Mononuclear cell (primary cell): Measurements from ENCODE around the gene SLC25A42. TPM values are rescaled to one million over a fixed set of nuclear protein-coding genes. Genes with fewer than 3 reads are reported as not detected.

Source experiments
- H3K27me3 ChIP-seq: 2 replicates; pipeline ENCODE4 v1.6.0; 2011; ENCODE audit warnings: low read length, control low read depth; ENCODE audit not compliant: insufficient read depth
- H3K4me1 ChIP-seq: 2 replicates; pipeline ENCODE4 v1.5.1; 2011; ENCODE audit warnings: mild to moderate bottlenecking, low read length, control low read depth; ENCODE audit not compliant: insufficient read depth
- H3K4me3 ChIP-seq: 2 replicates; pipeline ENCODE4 v1.5.1; 2011; ENCODE audit warnings: mild to moderate bottlenecking, low read length, moderate library complexity
- H3K9me3 ChIP-seq: 2 replicates; pipeline ENCODE4 v1.5.1; 2011; ENCODE audit warnings: low read depth, mild to moderate bottlenecking, control low read depth, low read length
- total RNA-seq: library from RNA; depleted of rRNA; stranded (reverse); fragments of >200 nt; gene quantifications from one replicate; pipeline ENCODE4 v1.2.3, GENCODE V29; 2012

Gene SLC25A42
- total RNA-seq, 1 donor: 6.4 TPM

- no peak overlapping the region for H3K4me3 ChIP-seq
- peaks cover 17% of the 10 kb centered on the region for H3K4me1 ChIP-seq
- no peaks in the 10 kb centered on the region for H3K27me3 ChIP-seq
- no peaks in the 10 kb centered on the region for H3K9me3 ChIP-seq
These were observed 11.3 kb downstream of the SLC25A42 start for GRCh38 chr19:19075126-19075525.

GRCh38 chr19:19076476-19076875 lies 12.7 kb downstream of the SLC25A42 start:
- Histone ChIP-seq H3K27me3 (no peaks in the 10 kb centered on the region), H3K9me3 (no peaks in the 10 kb centered on the region), H3K4me3 (no peak overlapping the region), H3K4me1 (peaks cover 17% of the 10 kb centered on the region)

- no peak overlapping the region for H3K4me3 ChIP-seq
- no peaks in the 10 kb centered on the region for H3K9me3 ChIP-seq
- H3K4me1 ChIP-seq: peaks cover 17% of the 10 kb centered on the region
- H3K27me3 ChIP-seq: no peaks in the 10 kb centered on the region
These were observed 13.3 kb downstream of the SLC25A42 start for GRCh38 chr19:19077103-19077502.

GRCh38 chr19:19078801-19079200 lies 15.0 kb downstream of the SLC25A42 start:
- H3K27me3 ChIP-seq: no peaks in the 10 kb centered on the region
- H3K4me3 ChIP-seq: no peak overlapping the region
- peaks cover 17% of the 10 kb centered on the region for H3K4me1 ChIP-seq
- no peaks in the 10 kb centered on the region for H3K9me3 ChIP-seq

- Histone ChIP-seq H3K4me3 (no peak overlapping the region), H3K9me3 (no peaks in the 10 kb centered on the region), H3K27me3 (no peaks in the 10 kb centered on the region), H3K4me1 (peaks cover 17% of the 10 kb centered on the region)
These were observed 15.8 kb downstream of the SLC25A42 start for GRCh38 chr19:19079571-19079970.

- H3K4me1 ChIP-seq: peaks cover 14% of the 10 kb centered on the region
- H3K9me3 ChIP-seq: no peaks in the 10 kb centered on the region
- H3K27me3 ChIP-seq: no peaks in the 10 kb centered on the region
- H3K4me3 ChIP-seq: no peak overlapping the region
These were observed 17.9 kb downstream of the SLC25A42 start for GRCh38 chr19:19081642-19082151.

GRCh38 chr19:19083413-19084178 lies 19.8 kb downstream of the SLC25A42 start:
- Histone ChIP-seq H3K4me1 (peaks cover 2% of the 10 kb centered on the region), H3K27me3 (no peaks in the 10 kb centered on the region), H3K9me3 (no peaks in the 10 kb centered on the region), H3K4me3 (no peak overlapping the region)

GRCh38 chr19:19087676-19088075 lies 23.9 kb downstream of the SLC25A42 start:
- H3K27me3 ChIP-seq: no peaks in the 10 kb centered on the region
- H3K4me3 ChIP-seq: no peak overlapping the region
- H3K9me3 ChIP-seq: no peaks in the 10 kb centered on the region
- no peaks in the 10 kb centered on the region for H3K4me1 ChIP-seq

GRCh38 chr19:19094513-19094912 lies 30.7 kb downstream of the SLC25A42 start:
- H3K4me3 ChIP-seq: no peak overlapping the region
- H3K4me1 ChIP-seq: no peaks in the 10 kb centered on the region
- H3K9me3 ChIP-seq: no peaks in the 10 kb centered on the region
- H3K27me3 ChIP-seq: no peaks in the 10 kb centered on the region

GRCh38 chr19:19095691-19096090 lies 31.9 kb downstream of the SLC25A42 start:
- H3K4me1 ChIP-seq: no peaks in the 10 kb centered on the region
- no peaks in the 10 kb centered on the region for H3K27me3 ChIP-seq

GRCh38 chr19:19096641-19097627 lies 33.1 kb downstream of the SLC25A42 start:
- Histone ChIP-seq H3K27me3 (no peaks in the 10 kb centered on the region), H3K4me3 (no peak overlapping the region), H3K9me3 (no peaks in the 10 kb centered on the region), H3K4me1 (no peaks in the 10 kb centered on the region)

More at GRCh38 chr19:19095691-19096090, 31.9 kb downstream of the SLC25A42 start:
- Histone ChIP-seq H3K9me3 (no peaks in the 10 kb centered on the region), H3K4me3 (no peak overlapping the region)

GRCh38 chr19:19098084-19098702 lies 34.4 kb downstream of the SLC25A42 start:
- H3K9me3 ChIP-seq: no peaks in the 10 kb centered on the region
- H3K4me3 ChIP-seq: no peak overlapping the region
- H3K4me1 ChIP-seq: no peaks in the 10 kb centered on the region
- no peaks in the 10 kb centered on the region for H3K27me3 ChIP-seq

- Histone ChIP-seq H3K4me3 (no peak overlapping the region), H3K4me1 (no peaks in the 10 kb centered on the region), H3K27me3 (no peaks in the 10 kb centered on the region), H3K9me3 (no peaks in the 10 kb centered on the region)
These were observed 35.2 kb downstream of the SLC25A42 start for GRCh38 chr19:19098703-19099632.

GRCh38 chr19:19101540-19101939 lies 37.7 kb downstream of the SLC25A42 start:
- no peak overlapping the region for H3K4me3 ChIP-seq
- H3K27me3 ChIP-seq: no peaks in the 10 kb centered on the region
- no peaks in the 10 kb centered on the region for H3K9me3 ChIP-seq
- H3K4me1 ChIP-seq: no peaks in the 10 kb centered on the region
